H1 (cell line): ENCODE measurements around the gene GNL3L.

Source experiments
- CEBPB ChIP-seq: IDR thresholded peaks from 2 replicates; pipeline ENCODE4 v1.6.1; 2012; ENCODE audit warnings: low read depth, low read length
- EGR1 ChIP-seq: IDR thresholded peaks from 2 replicates; pipeline ENCODE4 v1.6.1; 2011; ENCODE audit warnings: low read depth, low read length, borderline replicate concordance
- EP300 ChIP-seq, 2 experiments: IDR thresholded peaks; 1 replicate in 1 of 2; 2 replicates in 1 of 2; pipeline ENCODE4 v1.6.1; 2011 to 2012; ENCODE audit warnings: low read depth in 2 of 2, low read length in 2 of 2, mild to moderate bottlenecking in 2 of 2, borderline replicate concordance in 1 of 2, inconsistent platforms in 1 of 2, moderate library complexity in 1 of 2
- RFX5 ChIP-seq: IDR thresholded peaks from 2 replicates; pipeline ENCODE4 v1.6.1; 2011; ENCODE audit warnings: low read depth, low read length, improper control_type of control experiment, borderline replicate concordance
- RNF2 ChIP-seq: fragments of 200-900, 300-1000 bp; sonication (generic); IDR thresholded peaks from 2 replicates; pipeline ENCODE4 v1.7.1; 2016; ENCODE audit warnings: borderline replicate concordance, low read depth, mild to moderate bottlenecking, antibody characterized with exemption, low read length; ENCODE audit not compliant: poor library complexity, severe bottlenecking; ENCODE audit errors: missing control alignments
- SIN3A ChIP-seq, 2 experiments: IDR thresholded peaks in 1 of 2; conservative IDR thresholded peaks in 1 of 2; 2 replicates each; pipeline ENCODE4 v1.6.1; 2011 to 2012; ENCODE audit warnings: low read length in 2 of 2, improper control_type of control experiment in 1 of 2, low read depth in 1 of 2, mild to moderate bottlenecking in 1 of 2
- SIRT6 ChIP-seq: IDR thresholded peaks from one replicate; pipeline ENCODE4 v1.7.1; 2012; ENCODE audit warnings: low read length, inconsistent platforms
- YY1 ChIP-seq: IDR thresholded peaks from 2 replicates; pipeline ENCODE4 v1.6.1; 2011; ENCODE audit warnings: low read depth, mild to moderate bottlenecking, low read length
- TF ChIP-seq, protein P1 (sequence below), 3 experiments: IDR thresholded peaks; 1 replicate in 2 of 3; 2 replicates in 1 of 3; pipeline versions ENCODE4 v1.5.1 to v1.6.1; 2011; ENCODE audit warnings: low read length in 3 of 3, mild to moderate bottlenecking in 3 of 3, inconsistent platforms in 2 of 3, low read depth in 1 of 3, moderate library complexity in 1 of 3; ENCODE audit not compliant: insufficient read depth in 1 of 3; ENCODE audit errors: control extremely low read depth in 1 of 3
- TF ChIP-seq, protein P2 (sequence below): fragments of 300-600 bp; sonication (generic); IDR thresholded peaks from 2 replicates; pipeline ENCODE4 v1.7.1; 2012; ENCODE audit warnings: low read length, moderate library complexity, mild to moderate bottlenecking, inconsistent platforms; ENCODE audit not compliant: insufficient replicate concordance
- TF ChIP-seq, protein P3 (sequence below): IDR thresholded peaks from 2 replicates; pipeline ENCODE4 v1.6.1; 2012; ENCODE audit warnings: inconsistent platforms

DNA sequence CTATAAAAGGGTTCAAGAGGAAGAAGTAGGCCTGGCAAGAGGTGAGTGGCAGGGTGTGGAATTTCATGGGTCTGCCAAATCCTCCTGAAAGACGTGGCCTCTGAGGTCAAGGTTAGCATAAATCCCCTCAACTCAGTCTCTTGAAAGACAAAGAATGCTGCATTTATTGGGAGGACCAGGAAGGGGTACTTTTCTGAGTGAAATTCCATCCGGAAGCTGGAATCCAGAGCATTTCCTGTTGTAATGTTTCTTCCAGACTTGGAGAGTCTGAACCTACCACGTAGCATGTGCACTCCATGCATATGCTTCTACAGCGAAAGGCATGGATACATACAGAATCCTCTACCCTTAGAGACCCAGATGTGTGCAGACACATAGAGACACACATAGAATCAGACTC, 20.6 kb upstream of the GNL3L start:
- no peak for TF ChIP-seq SIN3A (conservative IDR thresholded peaks at IDR 0.05 in 1 of 2, IDR thresholded peaks at IDR 0.05 in 1 of 2; ENCODE audit: low read depth in 1 of 2, low read length in 2 of 2)
- TF ChIP-seq CEBPB, result no peak
- TF ChIP-seq RNF2, result no peak
- no peak for TF ChIP-seq EP300 (IDR thresholded peaks at IDR 0.05; ENCODE audit: borderline replicate concordance in 1 of 2, low read depth in 2 of 2, low read length in 2 of 2)
- TF ChIP-seq, protein P1, sequence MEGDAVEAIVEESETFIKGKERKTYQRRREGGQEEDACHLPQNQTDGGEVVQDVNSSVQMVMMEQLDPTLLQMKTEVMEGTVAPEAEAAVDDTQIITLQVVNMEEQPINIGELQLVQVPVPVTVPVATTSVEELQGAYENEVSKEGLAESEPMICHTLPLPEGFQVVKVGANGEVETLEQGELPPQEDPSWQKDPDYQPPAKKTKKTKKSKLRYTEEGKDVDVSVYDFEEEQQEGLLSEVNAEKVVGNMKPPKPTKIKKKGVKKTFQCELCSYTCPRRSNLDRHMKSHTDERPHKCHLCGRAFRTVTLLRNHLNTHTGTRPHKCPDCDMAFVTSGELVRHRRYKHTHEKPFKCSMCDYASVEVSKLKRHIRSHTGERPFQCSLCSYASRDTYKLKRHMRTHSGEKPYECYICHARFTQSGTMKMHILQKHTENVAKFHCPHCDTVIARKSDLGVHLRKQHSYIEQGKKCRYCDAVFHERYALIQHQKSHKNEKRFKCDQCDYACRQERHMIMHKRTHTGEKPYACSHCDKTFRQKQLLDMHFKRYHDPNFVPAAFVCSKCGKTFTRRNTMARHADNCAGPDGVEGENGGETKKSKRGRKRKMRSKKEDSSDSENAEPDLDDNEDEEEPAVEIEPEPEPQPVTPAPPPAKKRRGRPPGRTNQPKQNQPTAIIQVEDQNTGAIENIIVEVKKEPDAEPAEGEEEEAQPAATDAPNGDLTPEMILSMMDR (IDR thresholded peaks at IDR 0.05; ENCODE audit: control extremely low read depth in 1 of 3, insufficient read depth in 1 of 3, low read depth in 1 of 3, low read length in 3 of 3), result no peak
- no peak for TF ChIP-seq YY1
- TF ChIP-seq EGR1, result no peak
- no peak for TF ChIP-seq RFX5
- no peak for TF ChIP-seq SIRT6
- TF ChIP-seq, protein P2, sequence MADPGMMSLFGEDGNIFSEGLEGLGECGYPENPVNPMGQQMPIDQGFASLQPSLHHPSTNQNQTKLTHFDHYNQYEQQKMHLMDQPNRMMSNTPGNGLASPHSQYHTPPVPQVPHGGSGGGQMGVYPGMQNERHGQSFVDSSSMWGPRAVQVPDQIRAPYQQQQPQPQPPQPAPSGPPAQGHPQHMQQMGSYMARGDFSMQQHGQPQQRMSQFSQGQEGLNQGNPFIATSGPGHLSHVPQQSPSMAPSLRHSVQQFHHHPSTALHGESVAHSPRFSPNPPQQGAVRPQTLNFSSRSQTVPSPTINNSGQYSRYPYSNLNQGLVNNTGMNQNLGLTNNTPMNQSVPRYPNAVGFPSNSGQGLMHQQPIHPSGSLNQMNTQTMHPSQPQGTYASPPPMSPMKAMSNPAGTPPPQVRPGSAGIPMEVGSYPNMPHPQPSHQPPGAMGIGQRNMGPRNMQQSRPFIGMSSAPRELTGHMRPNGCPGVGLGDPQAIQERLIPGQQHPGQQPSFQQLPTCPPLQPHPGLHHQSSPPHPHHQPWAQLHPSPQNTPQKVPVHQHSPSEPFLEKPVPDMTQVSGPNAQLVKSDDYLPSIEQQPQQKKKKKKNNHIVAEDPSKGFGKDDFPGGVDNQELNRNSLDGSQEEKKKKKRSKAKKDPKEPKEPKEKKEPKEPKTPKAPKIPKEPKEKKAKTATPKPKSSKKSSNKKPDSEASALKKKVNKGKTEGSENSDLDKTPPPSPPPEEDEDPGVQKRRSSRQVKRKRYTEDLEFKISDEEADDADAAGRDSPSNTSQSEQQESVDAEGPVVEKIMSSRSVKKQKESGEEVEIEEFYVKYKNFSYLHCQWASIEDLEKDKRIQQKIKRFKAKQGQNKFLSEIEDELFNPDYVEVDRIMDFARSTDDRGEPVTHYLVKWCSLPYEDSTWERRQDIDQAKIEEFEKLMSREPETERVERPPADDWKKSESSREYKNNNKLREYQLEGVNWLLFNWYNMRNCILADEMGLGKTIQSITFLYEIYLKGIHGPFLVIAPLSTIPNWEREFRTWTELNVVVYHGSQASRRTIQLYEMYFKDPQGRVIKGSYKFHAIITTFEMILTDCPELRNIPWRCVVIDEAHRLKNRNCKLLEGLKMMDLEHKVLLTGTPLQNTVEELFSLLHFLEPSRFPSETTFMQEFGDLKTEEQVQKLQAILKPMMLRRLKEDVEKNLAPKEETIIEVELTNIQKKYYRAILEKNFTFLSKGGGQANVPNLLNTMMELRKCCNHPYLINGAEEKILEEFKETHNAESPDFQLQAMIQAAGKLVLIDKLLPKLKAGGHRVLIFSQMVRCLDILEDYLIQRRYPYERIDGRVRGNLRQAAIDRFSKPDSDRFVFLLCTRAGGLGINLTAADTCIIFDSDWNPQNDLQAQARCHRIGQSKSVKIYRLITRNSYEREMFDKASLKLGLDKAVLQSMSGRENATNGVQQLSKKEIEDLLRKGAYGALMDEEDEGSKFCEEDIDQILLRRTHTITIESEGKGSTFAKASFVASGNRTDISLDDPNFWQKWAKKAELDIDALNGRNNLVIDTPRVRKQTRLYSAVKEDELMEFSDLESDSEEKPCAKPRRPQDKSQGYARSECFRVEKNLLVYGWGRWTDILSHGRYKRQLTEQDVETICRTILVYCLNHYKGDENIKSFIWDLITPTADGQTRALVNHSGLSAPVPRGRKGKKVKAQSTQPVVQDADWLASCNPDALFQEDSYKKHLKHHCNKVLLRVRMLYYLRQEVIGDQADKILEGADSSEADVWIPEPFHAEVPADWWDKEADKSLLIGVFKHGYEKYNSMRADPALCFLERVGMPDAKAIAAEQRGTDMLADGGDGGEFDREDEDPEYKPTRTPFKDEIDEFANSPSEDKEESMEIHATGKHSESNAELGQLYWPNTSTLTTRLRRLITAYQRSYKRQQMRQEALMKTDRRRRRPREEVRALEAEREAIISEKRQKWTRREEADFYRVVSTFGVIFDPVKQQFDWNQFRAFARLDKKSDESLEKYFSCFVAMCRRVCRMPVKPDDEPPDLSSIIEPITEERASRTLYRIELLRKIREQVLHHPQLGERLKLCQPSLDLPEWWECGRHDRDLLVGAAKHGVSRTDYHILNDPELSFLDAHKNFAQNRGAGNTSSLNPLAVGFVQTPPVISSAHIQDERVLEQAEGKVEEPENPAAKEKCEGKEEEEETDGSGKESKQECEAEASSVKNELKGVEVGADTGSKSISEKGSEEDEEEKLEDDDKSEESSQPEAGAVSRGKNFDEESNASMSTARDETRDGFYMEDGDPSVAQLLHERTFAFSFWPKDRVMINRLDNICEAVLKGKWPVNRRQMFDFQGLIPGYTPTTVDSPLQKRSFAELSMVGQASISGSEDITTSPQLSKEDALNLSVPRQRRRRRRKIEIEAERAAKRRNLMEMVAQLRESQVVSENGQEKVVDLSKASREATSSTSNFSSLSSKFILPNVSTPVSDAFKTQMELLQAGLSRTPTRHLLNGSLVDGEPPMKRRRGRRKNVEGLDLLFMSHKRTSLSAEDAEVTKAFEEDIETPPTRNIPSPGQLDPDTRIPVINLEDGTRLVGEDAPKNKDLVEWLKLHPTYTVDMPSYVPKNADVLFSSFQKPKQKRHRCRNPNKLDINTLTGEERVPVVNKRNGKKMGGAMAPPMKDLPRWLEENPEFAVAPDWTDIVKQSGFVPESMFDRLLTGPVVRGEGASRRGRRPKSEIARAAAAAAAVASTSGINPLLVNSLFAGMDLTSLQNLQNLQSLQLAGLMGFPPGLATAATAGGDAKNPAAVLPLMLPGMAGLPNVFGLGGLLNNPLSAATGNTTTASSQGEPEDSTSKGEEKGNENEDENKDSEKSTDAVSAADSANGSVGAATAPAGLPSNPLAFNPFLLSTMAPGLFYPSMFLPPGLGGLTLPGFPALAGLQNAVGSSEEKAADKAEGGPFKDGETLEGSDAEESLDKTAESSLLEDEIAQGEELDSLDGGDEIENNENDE, result no peak
- TF ChIP-seq, protein P3, sequence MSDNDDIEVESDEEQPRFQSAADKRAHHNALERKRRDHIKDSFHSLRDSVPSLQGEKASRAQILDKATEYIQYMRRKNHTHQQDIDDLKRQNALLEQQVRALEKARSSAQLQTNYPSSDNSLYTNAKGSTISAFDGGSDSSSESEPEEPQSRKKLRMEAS, result no peak
